GM18951 (cell line): ENCODE data around the gene SH3GL1.

Experiments used
- POLR2A ChIP-seq: IDR thresholded peaks from 4 replicates; pipeline ENCODE4 v1.6.1; 2011; ENCODE audit warnings: mild to moderate bottlenecking; ENCODE audit not compliant: insufficient read length, insufficient read depth; ENCODE audit errors: extremely low read depth
- in situ Hi-C: fragments of 300-500 bp; cut with MboI; formaldehyde crosslinking; loops from one replicate; pipeline ENCODE4 v1.12.0; 2022; ENCODE audit warnings: low sequenced_read_pairs, mixed read lengths, inconsistent platforms; ENCODE audit not compliant: unreplicated experiment

The SH3GL1 gene

GRCh38 chr19:4385291-4386040, 14.9 kb downstream of the SH3GL1 start:
- in situ Hi-C loops: no loop called here
- TF ChIP-seq POLR2A: no peak

- in situ Hi-C loops: no loop called here
- no peak for TF ChIP-seq POLR2A
Observed at GRCh38 chr19:4380254-4380727, 20.1 kb downstream of the SH3GL1 start.

DNA sequence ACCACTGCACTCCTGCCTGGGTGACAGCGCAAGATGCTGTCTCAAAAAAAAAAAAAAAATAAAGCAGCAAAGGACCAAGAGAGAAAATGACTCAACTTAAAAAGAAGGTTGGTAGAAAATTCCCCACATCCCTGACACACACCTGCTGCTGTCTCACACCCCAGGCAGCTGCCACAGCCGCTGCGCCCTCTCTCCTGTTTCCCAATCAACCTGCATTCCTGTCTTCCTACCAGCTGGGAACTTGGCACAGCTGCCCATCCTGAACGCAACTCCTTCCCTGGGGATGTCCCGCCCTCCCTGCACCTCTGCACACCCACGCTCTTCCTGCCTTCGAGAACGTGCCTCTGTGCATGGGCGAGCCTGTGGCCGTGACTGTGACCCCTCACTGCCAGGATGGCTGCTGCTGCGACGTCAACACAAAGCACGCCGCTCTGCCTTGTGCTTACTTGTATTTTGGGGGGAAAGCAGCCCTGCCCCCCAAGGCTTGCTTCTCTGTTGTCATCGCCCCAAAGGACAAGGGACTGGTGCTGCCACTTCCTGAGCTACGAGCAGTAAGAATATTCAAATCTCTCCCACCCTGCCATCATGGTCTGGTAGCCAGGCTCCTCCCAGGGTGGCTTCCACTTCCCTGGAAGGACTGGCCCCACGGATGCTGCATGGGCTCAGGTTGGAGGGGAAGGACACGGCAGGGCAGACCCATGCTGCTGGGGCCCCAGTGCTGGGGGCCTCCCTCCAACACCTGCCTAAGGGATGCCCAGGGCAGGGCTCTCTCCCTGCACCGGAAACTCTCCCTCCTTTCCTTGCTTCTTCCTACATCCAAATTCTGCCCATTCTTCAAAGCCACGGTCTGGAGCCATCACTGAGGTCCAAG, 20.7 kb downstream of the SH3GL1 start:
- peak; percentile 43 for TF ChIP-seq POLR2A
- in situ Hi-C loops: no loop called here

- TF ChIP-seq POLR2A: no peak
Observed at GRCh38 chr19:4378886-4379285, 21.5 kb downstream of the SH3GL1 start.

DNA sequence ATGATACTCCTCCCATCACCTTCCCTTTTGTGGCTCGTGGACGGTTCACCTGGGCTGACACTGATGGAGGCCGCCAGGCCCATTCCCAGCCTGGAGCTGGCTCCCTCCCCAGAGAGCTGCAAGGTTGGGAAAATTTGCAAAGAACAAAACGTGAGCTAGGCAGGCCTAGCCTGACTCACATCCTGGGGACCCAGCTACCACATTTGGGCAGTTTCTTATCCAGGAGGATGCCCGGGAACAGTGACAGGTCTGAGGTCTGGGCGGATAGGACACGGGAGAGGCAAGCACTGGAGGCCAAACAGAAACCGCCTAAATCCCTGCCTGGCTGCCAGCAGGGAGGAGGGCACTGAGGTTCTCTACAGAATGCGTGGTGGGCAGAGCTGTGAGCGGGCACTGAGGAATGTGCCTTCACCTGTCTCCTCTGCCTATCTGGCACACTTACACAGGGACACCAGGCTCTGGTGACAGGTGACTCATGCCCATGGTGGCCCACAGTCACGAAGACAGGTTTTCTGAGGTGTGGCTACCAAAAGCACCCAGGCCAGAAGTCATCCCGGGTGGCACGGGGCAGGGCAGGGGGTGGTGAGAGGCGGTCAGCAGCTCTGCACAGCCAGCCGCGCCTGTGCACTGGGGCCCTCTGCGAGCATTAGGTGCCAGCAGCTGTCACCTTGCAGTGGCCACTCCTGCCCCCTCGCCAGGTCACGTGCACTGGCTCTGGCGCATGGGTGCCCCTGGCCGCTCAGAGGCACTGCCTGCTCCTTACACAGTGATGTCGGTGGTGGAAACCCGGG, 23.2 kb downstream of the SH3GL1 start:
- no peak for TF ChIP-seq POLR2A
- in situ Hi-C loops: no loop called here

More at GRCh38 chr19:4378886-4379285, 21.5 kb downstream of the SH3GL1 start:
- in situ Hi-C loops: no loop called here

GRCh38 chr19:4376671-4376990, 23.7 kb downstream of the SH3GL1 start:
- in situ Hi-C loops: no loop called here
- TF ChIP-seq POLR2A: no peak

DNA sequence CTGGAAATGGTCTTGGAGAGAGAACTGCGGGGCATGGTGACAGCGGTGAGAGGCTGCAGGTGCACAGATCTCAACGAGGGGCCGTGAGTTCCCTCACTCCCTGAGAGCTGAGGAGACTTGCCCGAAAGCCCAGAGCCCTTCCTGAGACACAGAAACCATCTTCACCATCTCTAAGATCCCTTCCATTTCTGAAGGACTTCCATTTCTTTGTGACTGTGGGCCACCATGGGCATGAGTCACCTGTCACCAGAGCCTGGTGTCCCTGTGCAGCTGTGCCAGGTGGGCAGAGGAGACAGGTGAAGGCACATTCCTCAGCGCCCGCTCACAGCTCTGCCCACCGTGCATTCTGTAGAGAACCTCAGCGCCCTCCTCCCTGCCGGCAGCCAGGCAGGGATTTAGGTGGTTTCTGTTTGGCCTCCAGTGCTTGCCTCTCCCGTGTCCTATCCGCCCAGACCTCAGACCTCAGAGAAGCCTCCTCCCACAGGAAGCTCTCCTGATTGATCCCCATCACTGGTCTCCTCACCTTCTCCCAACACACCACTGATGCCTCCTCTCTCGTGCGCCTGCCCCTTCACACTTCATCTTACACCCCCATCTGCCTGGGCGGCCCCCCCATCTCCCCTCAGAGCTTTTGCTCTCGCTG, 24.2 kb downstream of the SH3GL1 start:
- in situ Hi-C loops: no loop called here
- peak; percentile 29 for TF ChIP-seq POLR2A

- no peak for TF ChIP-seq POLR2A
- in situ Hi-C loops: no loop called here
Observed at GRCh38 chr19:4375164-4376027, 25.0 kb downstream of the SH3GL1 start.

DNA sequence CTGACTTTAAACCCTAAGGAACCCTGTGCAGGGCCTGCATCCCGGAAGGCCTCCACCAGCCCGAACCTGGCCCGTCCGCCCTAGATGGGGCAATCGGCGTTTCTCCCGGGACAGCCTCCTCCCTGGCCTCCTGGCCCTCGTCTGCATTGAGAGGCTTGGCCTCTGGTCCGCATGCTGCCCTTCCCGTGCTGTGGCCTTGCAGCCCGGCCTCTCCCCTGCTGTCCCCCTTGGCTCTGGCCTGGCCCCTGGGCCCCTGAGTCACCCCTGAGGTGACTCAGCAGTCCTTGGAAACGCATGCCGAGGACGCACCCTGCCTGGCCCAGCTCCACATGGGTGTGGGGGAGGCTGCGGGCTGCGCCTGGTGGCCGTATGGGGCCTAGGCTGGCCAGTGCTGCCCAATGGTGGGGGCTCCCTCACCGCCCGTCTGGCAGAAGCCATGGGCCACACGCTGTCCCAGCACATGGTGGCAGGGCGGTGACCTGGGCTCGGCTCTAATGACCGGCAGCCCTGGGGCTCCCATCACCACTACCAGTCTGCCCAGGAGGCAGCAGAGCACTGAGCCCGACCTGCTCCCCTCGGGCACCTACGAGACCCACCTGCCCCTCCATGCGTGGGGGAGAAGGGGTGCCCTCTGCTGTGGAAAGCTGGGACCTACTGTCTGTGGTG, 25.7 kb downstream of the SH3GL1 start:
- no peak for TF ChIP-seq POLR2A
- in situ Hi-C loops: no loop called here

DNA sequence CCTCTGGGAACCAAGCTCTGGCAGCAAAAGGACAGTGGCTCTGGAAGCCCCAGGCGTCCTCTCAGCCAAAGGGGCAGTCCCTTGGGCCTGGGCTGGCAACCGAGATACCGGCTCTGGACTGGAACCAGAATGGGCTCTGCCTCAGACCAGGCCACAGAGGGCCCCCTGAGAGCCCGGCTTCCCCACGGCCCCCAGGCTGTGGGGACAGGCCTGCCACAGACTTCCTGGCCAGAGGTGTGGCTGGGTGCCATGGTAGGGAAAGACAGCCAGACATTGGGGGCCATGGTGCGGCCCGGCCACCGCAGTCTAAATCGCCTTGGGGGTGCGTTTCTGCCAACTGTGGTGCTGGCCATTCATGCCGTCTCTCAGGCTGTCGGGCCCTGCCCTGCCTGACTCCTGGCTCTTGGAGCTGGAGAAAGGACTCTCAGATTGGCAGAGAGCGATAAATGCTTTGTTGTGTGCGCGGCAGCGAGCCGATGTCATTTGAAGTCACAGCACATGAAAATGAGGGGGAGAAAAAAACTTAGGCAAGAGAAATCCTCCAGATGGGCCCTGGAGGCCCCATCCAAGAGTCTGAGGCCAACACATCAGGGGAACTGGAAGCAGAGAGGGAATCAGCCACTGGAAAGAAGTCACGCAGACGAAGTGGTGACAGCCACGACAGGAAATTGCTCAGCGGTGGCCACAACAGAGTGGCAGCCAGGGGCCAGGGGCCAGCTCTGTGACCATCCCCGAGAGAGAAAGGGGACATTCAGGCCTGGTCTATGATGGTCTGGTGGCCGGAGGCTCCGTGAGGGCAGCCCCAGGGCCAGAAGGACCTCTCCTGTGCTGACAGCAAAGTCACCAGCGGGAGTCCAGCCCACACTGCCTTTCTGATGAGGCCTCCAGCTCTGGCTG, 26.5 kb downstream of the SH3GL1 start:
- no peak for TF ChIP-seq POLR2A
- in situ Hi-C loops: no loop called here

- TF ChIP-seq POLR2A: no peak
- in situ Hi-C loops: no loop called here
Observed at GRCh38 chr19:4373013-4373367, 27.4 kb downstream of the SH3GL1 start.
